ENCODE data around the gene HAT1. TPM values are rescaled to one million over a fixed set of nuclear protein-coding genes. Genes with fewer than 3 reads are reported as not detected.
"Not testable (repeated sequence)": the region's sequence is repeated elsewhere in the genome, so short reads cannot be mapped to it uniquely, and the experiment has no call there.

Gene HAT1
- polyA plus RNA-seq, 3 donors = 16.9 to 63.3 (median 62.8) TPM

GRCh38 chr2:171894612-171894947 lies 27.7 kb upstream of the HAT1 start:
- DNase-seq = no peak

GRCh38 chr2:171895786-171896185 lies 26.5 kb upstream of the HAT1 start:
- Histone ChIP-seq H3K27ac (ENCODE audit: low read depth in 1 of 2, low read length in 2 of 2) (no peak overlapping the region), H3K4me1 (ENCODE audit: control insufficient read depth in 1 of 2, insufficient read depth in 2 of 2, low read length in 2 of 2) (peaks cover 13 to 17% of the 10 kb centered on the region in 2 donors), H3K79me2 (ENCODE audit: insufficient read depth, low read length) (peaks cover 20% of the 10 kb centered on the region), H3K9me3 (replicated peaks in 1 of 2; ENCODE audit: control insufficient read depth in 1 of 2, insufficient read depth in 1 of 2, low read length in 2 of 2) (no peaks in the 10 kb centered on the region), H3K36me3 (replicated peaks in 1 of 2; ENCODE audit: control insufficient read depth in 1 of 2, insufficient read depth in 2 of 2, low read length in 2 of 2) (peaks cover 0 to 7% of the 10 kb centered on the region in 2 donors), H3K4me3 (replicated peaks in 1 of 3; ENCODE audit: low read depth in 2 of 3, low read length in 3 of 3) (no peak overlapping the region), H3K27me3 (ENCODE audit: control insufficient read depth in 2 of 2, insufficient read depth in 2 of 2, low read length in 2 of 2) (no peaks in the 10 kb centered on the region), H3K4me2 (replicated peaks; ENCODE audit: extremely low read depth, low read length, poor library complexity, severe bottlenecking) (no peak overlapping the region), H4K20me1 (ENCODE audit: insufficient read depth, low read length) (no peaks in the 10 kb centered on the region), H3K9ac (ENCODE audit: insufficient read depth, low read length, poor library complexity, severe bottlenecking) (no peak overlapping the region), H2AFZ (ENCODE audit: insufficient read depth, low read depth, low read length, poor library complexity, severe bottlenecking) (no peak overlapping the region)
- no CpG with 5 or more reads among the region's 1 CpG for WGBS (ENCODE audit: insufficient coverage)
- intact Hi-C loops (cut with micrococcal nuclease) = no loop called here
- Mint-ChIP-seq H3K4me3 (no peak overlapping the region), H3K4me1 (peaks cover 20% of the 10 kb centered on the region), H3K9me3 (peaks cover 0 to 12% (median 3%) of the 10 kb centered on the region in 7 donors), H3K27ac (no peak overlapping the region), H3K36me3 (peaks cover 6 to 9% of the 10 kb centered on the region in 2 donors), H3K27me3 (ENCODE audit: low read depth in 3 of 3) (peaks cover 2 to 7% (median 4%) of the 10 kb centered on the region in 3 donors)
- no peak for TF ChIP-seq CTCF (IDR thresholded peaks at IDR 0.05)
- no peak for DNase-seq

More at GRCh38 chr2:171894612-171894947, 27.7 kb upstream of the HAT1 start:
- peak overlapping the region; percentile 80 for H3K9ac ChIP-seq (ENCODE audit: insufficient read depth, low read length, poor library complexity, severe bottlenecking)
- TF ChIP-seq CTCF (IDR thresholded peaks at IDR 0.05) = no peak
- no peaks in the 10 kb centered on the region for H4K20me1 ChIP-seq (ENCODE audit: insufficient read depth, low read length)
- no peaks in the 10 kb centered on the region for H3K27me3 ChIP-seq (ENCODE audit: control insufficient read depth in 2 of 2, insufficient read depth in 2 of 2, low read length in 2 of 2)
- WGBS (ENCODE audit: insufficient coverage) = 25% methylated on average over 4 of the region's 10 CpGs
- H2AFZ ChIP-seq (ENCODE audit: insufficient read depth, low read depth, low read length, poor library complexity, severe bottlenecking) = peak overlapping the region; percentile 100
- H3K36me3 Mint-ChIP-seq = peaks cover 12 to 14% of the 10 kb centered on the region in 2 donors
- H3K79me2 ChIP-seq (ENCODE audit: insufficient read depth, low read length) = peaks cover 20% of the 10 kb centered on the region
- H3K27me3 Mint-ChIP-seq (ENCODE audit: low read depth in 3 of 3) = peaks cover 2 to 7% (median 4%) of the 10 kb centered on the region in 3 donors
- peak overlapping the region; percentile 88 to 99 for H3K4me3 Mint-ChIP-seq
- peak overlapping the region; percentile 30 to 92 (median 85) for H3K27ac Mint-ChIP-seq
- peaks cover 0 to 18% of the 10 kb centered on the region in 2 donors for H3K36me3 ChIP-seq (replicated peaks in 1 of 2; ENCODE audit: control insufficient read depth in 1 of 2, insufficient read depth in 2 of 2, low read length in 2 of 2)
- H3K4me1 ChIP-seq (ENCODE audit: control insufficient read depth in 1 of 2, insufficient read depth in 2 of 2, low read length in 2 of 2) = peaks cover 13 to 17% of the 10 kb centered on the region in 2 donors
- intact Hi-C loops (cut with micrococcal nuclease) = no loop called here
- H3K27ac ChIP-seq (ENCODE audit: low read depth in 1 of 2, low read length in 2 of 2) = peak overlapping the region; percentile 44 to 88
- no peaks in the 10 kb centered on the region for H3K9me3 ChIP-seq (replicated peaks in 1 of 2; ENCODE audit: control insufficient read depth in 1 of 2, insufficient read depth in 1 of 2, low read length in 2 of 2)
- H3K4me1 Mint-ChIP-seq = peaks cover 20% of the 10 kb centered on the region
- H3K4me3 ChIP-seq (replicated peaks in 1 of 3; ENCODE audit: low read depth in 2 of 3, low read length in 3 of 3) = peak overlapping the region; percentile 92 to 99 (median 99)
- H3K4me2 ChIP-seq (replicated peaks; ENCODE audit: extremely low read depth, low read length, poor library complexity, severe bottlenecking) = peak overlapping the region; percentile 80
- peaks cover 0 to 11% (median 3%) of the 10 kb centered on the region in 7 donors for H3K9me3 Mint-ChIP-seq

- H2AFZ ChIP-seq (ENCODE audit: insufficient read depth, low read depth, low read length, poor library complexity, severe bottlenecking); H3K27ac ChIP-seq (ENCODE audit: low read depth in 1 of 2, low read length in 2 of 2); H3K79me2 ChIP-seq (ENCODE audit: insufficient read depth, low read length); H3K36me3 Mint-ChIP-seq; H4K20me1 ChIP-seq (ENCODE audit: insufficient read depth, low read length); DNase-seq; H3K27me3 Mint-ChIP-seq (ENCODE audit: low read depth in 3 of 3); H3K36me3 ChIP-seq (replicated peaks in 1 of 2; ENCODE audit: control insufficient read depth in 1 of 2, insufficient read depth in 2 of 2, low read length in 2 of 2); H3K27ac Mint-ChIP-seq; H3K4me1 Mint-ChIP-seq; H3K4me3 ChIP-seq (replicated peaks in 1 of 3; ENCODE audit: low read depth in 2 of 3, low read length in 3 of 3); H3K9ac ChIP-seq (ENCODE audit: insufficient read depth, low read length, poor library complexity, severe bottlenecking); H3K4me3 Mint-ChIP-seq; H3K9me3 ChIP-seq (replicated peaks in 1 of 2; ENCODE audit: control insufficient read depth in 1 of 2, insufficient read depth in 1 of 2, low read length in 2 of 2); H3K27me3 ChIP-seq (ENCODE audit: control insufficient read depth in 2 of 2, insufficient read depth in 2 of 2, low read length in 2 of 2); intact Hi-C loops (cut with micrococcal nuclease); H3K4me2 ChIP-seq (replicated peaks; ENCODE audit: extremely low read depth, low read length, poor library complexity, severe bottlenecking); H3K4me1 ChIP-seq (ENCODE audit: control insufficient read depth in 1 of 2, insufficient read depth in 2 of 2, low read length in 2 of 2): not testable (repeated sequence)
- peaks cover 0 to 11% (median 3%) of the 10 kb centered on the region in 7 donors for H3K9me3 Mint-ChIP-seq
- 88% methylated on average over 5 of the region's 58 CpGs for WGBS (ENCODE audit: insufficient coverage)
Observed at GRCh38 chr2:171899623-171900282, 22.5 kb upstream of the HAT1 start.

Measured in CD14-positive monocyte (primary cell).